Measurements from ENCODE around the gene PRTFDC1. TPM values are rescaled to one million over a fixed set of nuclear protein-coding genes. Genes with fewer than 3 reads are reported as not detected.

The PRTFDC1 gene
- total RNA-seq, 1 experiment from 2014 or later: 83.2 TPM

- H3K4me1 Mint-ChIP-seq (ENCODE audit: low read depth, unreplicated experiment): peaks cover 26% of the 10 kb centered on the region
- POLR2A ChIA-PET: no interaction called here
- peaks cover 27% of the 10 kb centered on the region; the same call in 1 of the 2 replicates for H3K4me1 ChIP-seq
- CTCF ChIA-PET: no interaction called here
- H3K4me3 Mint-ChIP-seq (ENCODE audit: unreplicated experiment): no peak overlapping the region
- H3K9me3 ChIP-seq: no peaks in the 10 kb centered on the region
- TF ChIP-seq, protein P1, sequence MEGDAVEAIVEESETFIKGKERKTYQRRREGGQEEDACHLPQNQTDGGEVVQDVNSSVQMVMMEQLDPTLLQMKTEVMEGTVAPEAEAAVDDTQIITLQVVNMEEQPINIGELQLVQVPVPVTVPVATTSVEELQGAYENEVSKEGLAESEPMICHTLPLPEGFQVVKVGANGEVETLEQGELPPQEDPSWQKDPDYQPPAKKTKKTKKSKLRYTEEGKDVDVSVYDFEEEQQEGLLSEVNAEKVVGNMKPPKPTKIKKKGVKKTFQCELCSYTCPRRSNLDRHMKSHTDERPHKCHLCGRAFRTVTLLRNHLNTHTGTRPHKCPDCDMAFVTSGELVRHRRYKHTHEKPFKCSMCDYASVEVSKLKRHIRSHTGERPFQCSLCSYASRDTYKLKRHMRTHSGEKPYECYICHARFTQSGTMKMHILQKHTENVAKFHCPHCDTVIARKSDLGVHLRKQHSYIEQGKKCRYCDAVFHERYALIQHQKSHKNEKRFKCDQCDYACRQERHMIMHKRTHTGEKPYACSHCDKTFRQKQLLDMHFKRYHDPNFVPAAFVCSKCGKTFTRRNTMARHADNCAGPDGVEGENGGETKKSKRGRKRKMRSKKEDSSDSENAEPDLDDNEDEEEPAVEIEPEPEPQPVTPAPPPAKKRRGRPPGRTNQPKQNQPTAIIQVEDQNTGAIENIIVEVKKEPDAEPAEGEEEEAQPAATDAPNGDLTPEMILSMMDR (IDR thresholded peaks at IDR 0.05; ENCODE audit: insufficient read depth in 1 of 2, low read depth in 1 of 2, low read length in 1 of 2, severe bottlenecking in 1 of 2, unreplicated experiment in 1 of 2): no peak
- peaks cover 13% of the 10 kb centered on the region for H3K9me3 Mint-ChIP-seq (ENCODE audit: unreplicated experiment)
- BruUV-seq (replicated peaks): no TSS peak
- no peak overlapping the region for H3K27ac Mint-ChIP-seq (ENCODE audit: unreplicated experiment)
- no peaks in the 10 kb centered on the region for H3K27me3 ChIP-seq (replicated peaks; ENCODE audit: control insufficient read depth, insufficient read depth, low read length)
- H3K27me3 Mint-ChIP-seq (ENCODE audit: insufficient read depth, unreplicated experiment): no peaks in the 10 kb centered on the region
- intact Hi-C loops (cut with micrococcal nuclease; ENCODE audit: unreplicated experiment): no loop called here
- no peaks in the 10 kb centered on the region for H3K36me3 Mint-ChIP-seq (ENCODE audit: insufficient read depth, unreplicated experiment)
- H3K36me3 ChIP-seq (ENCODE audit: control insufficient read depth, insufficient read depth, low read length): no peaks in the 10 kb centered on the region
- H3K4me3 ChIP-seq (ENCODE audit: low read depth, low read length): no peak overlapping the region
- no peak for DNase-seq
Observed at GRCh38 chr10:24906372-24906771, 46.0 kb downstream of the PRTFDC1 start.

GRCh38 chr10:24904824-24905223 lies 47.6 kb downstream of the PRTFDC1 start:
- no peaks in the 10 kb centered on the region for H3K27me3 Mint-ChIP-seq (ENCODE audit: insufficient read depth, unreplicated experiment)
- H3K27ac Mint-ChIP-seq (ENCODE audit: unreplicated experiment): no peak overlapping the region
- POLR2A ChIA-PET: no interaction called here
- H3K4me1 Mint-ChIP-seq (ENCODE audit: low read depth, unreplicated experiment): peaks cover 26% of the 10 kb centered on the region
- TF ChIP-seq, protein P1 (IDR thresholded peaks at IDR 0.05; ENCODE audit: insufficient read depth in 1 of 2, low read depth in 1 of 2, low read length in 1 of 2, severe bottlenecking in 1 of 2, unreplicated experiment in 1 of 2): no peak
- intact Hi-C loops (cut with micrococcal nuclease; ENCODE audit: unreplicated experiment): no loop called here
- H3K9me3 Mint-ChIP-seq (ENCODE audit: unreplicated experiment): peaks cover 13% of the 10 kb centered on the region
- CTCF ChIA-PET: no interaction called here
- H3K36me3 ChIP-seq (ENCODE audit: control insufficient read depth, insufficient read depth, low read length): no peaks in the 10 kb centered on the region
- H3K9me3 ChIP-seq: no peaks in the 10 kb centered on the region
- DNase-seq: no peak
- no peaks in the 10 kb centered on the region for H3K27me3 ChIP-seq (replicated peaks; ENCODE audit: control insufficient read depth, insufficient read depth, low read length)
- H3K4me3 Mint-ChIP-seq (ENCODE audit: unreplicated experiment): no peak overlapping the region
- BruUV-seq (replicated peaks): no TSS peak
- H3K4me1 ChIP-seq: peaks cover 30% of the 10 kb centered on the region; the same call in 1 of the 2 replicates
- H3K36me3 Mint-ChIP-seq (ENCODE audit: insufficient read depth, unreplicated experiment): no peaks in the 10 kb centered on the region
- H3K4me3 ChIP-seq (ENCODE audit: low read depth, low read length): no peak overlapping the region

DNA sequence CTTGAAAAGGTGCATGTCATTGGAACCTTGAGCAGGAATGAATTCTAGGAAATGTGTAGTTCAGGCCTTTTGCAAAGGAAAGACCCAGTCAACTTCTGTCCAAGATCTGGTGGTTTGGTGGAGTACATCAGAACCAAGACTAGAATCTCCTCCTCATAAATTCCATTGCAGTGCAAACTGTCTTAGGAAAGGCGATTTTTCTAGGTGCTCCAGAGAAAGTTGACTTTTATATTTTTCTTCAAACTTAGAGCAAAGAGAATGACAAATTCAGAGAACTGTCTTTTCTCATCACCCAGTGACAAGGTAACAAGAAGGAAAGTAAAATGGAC lies 50.0 kb downstream of the PRTFDC1 start:
- intact Hi-C loops (cut with micrococcal nuclease; ENCODE audit: unreplicated experiment): no loop called here

More for the DNA sequence above, 50.0 kb downstream of the PRTFDC1 start:
- Histone ChIP-seq H3K27me3 (replicated peaks; ENCODE audit: control insufficient read depth, insufficient read depth, low read length) (no peaks in the 10 kb centered on the region), H3K4me3 (ENCODE audit: low read depth, low read length) (no peak overlapping the region), H3K4me1 (peaks cover 36% of the 10 kb centered on the region), H3K9me3 (no peaks in the 10 kb centered on the region), H3K36me3 (ENCODE audit: control insufficient read depth, insufficient read depth, low read length) (no peaks in the 10 kb centered on the region)
- no peaks in the 10 kb centered on the region for H3K36me3 Mint-ChIP-seq (ENCODE audit: insufficient read depth, unreplicated experiment)
- no peaks in the 10 kb centered on the region for H3K27me3 Mint-ChIP-seq (ENCODE audit: insufficient read depth, unreplicated experiment)
- ChIA-PET CTCF (interaction anchor here (0.6 kb wide), 1 partner anchor 180 kb away, joined by 3 read pairs; no protein-coding TSS in a partner anchor), POLR2A (no interaction called here)
- H3K9me3 Mint-ChIP-seq (ENCODE audit: unreplicated experiment): peaks cover 13% of the 10 kb centered on the region
- TF ChIP-seq, protein P1 (IDR thresholded peaks at IDR 0.05; ENCODE audit: insufficient read depth in 1 of 2, low read depth in 1 of 2, low read length in 1 of 2, severe bottlenecking in 1 of 2, unreplicated experiment in 1 of 2): no peak
- H3K27ac Mint-ChIP-seq (ENCODE audit: unreplicated experiment): no peak overlapping the region
- DNase-seq: no peak
- BruUV-seq (replicated peaks): no TSS peak
- peaks cover 32% of the 10 kb centered on the region for H3K4me1 Mint-ChIP-seq (ENCODE audit: low read depth, unreplicated experiment)
- no peak overlapping the region for H3K4me3 Mint-ChIP-seq (ENCODE audit: unreplicated experiment)

Measured in Caco-2 (cell line).